CD4-positive, alpha-beta T cell treated with Interleukin-17A for 1 hour (primary cell): ENCODE results near the gene ADGRV1.
"Not testable (repeated sequence)": the region's sequence is repeated elsewhere in the genome, so short reads cannot be mapped to it uniquely, and the experiment has no call there.

Source experiments
- DNase-seq: peaks from one replicate; pipeline ENCODE4 v3.0.0-alpha.2; 2020

Gene ADGRV1

DNA sequence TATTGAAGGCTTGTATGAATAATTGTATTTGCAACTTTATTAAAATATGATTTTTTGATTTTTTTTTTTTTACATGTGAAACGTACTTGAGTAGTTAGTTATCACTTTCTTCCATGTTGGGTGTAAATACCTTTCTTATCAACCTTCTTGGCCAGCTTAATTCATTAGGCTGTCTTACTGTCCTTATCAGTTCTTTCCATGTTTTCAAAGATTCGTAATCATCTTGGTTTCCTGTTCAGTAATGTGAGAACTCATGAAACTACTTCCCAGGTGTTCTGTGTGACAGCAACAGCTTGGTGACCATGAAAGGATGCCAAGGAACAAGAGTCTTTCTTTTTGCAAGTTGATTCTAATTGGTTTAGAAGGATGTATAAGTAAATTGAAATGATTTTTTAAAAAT lies 100.0 kb downstream of the ADGRV1 start:
- no peak for DNase-seq

DNA sequence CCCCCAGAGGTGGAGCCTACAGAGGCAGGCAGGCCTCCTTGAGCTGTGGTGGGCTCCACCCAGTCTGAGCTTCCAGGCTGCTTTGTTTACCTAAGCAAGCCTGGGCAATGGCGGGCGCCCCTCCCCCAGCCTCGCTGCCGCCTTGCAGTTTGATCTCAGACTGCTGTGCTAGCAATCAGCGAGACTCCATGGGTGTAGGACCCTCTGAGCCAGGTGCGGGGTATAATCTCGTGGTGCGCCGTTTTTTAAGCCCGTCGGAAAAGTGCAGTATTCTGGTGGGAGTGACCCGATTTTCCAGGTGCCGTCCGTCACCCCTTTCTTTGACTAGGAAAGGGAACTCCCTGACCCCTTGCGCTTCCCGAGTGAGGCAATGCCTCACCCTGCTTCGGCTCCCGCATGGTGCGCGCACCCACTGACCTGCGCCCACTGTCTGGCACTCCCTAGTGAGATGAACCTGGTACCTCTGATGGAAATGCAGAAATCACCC lies 109.5 kb downstream of the ADGRV1 start:
- DNase-seq: not testable (repeated sequence)

DNA sequence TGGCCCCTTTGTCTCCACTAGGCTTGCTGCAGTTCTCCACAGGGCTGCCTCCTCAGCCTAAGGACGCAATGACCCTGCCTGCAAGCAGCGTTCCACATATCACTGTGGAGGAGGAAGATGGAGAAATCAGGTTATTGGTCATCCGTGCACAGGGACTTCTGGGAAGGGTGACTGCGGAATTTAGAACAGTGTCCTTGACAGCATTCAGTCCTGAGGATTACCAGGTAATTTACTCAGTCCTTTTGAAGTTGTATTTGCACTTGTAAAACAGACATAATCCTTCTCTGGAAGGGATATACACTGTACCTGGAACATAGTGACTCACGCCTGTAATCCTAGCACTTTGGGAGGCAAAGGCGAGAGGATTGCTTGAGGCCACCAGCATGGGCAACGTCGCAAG lies 116.6 kb downstream of the ADGRV1 start:
- no peak for DNase-seq

DNA sequence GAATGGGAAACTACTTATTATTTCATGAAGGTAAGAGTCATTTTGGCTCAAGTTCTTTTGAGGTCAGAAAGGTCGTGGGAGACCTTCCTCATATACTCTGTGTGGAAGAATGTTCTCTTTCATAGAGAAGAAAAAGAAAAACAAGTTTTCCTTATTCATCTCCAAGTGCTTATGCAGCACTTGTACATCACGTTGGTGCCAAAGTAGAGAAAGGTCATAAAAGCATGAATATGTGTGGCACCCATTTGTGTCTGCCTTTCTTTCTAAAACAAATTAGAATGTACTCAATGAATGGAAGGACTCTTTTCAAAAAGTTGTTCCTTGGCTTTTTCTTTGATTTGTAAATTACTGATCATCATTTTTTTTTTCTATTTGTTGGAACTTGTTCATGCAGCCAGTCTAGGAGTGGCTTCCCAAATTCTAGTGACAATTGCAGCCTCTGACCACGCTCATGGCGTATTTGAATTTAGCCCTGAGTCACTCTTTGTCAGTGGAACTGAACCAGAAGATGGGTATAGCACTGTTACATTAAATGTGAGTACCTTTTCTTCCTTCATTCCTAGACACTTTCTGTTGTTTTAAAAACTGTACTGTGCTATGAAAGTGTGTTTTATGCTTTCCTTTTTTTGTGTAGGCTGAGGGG lies 122.4 kb downstream of the ADGRV1 start:
- no peak for DNase-seq

DNA sequence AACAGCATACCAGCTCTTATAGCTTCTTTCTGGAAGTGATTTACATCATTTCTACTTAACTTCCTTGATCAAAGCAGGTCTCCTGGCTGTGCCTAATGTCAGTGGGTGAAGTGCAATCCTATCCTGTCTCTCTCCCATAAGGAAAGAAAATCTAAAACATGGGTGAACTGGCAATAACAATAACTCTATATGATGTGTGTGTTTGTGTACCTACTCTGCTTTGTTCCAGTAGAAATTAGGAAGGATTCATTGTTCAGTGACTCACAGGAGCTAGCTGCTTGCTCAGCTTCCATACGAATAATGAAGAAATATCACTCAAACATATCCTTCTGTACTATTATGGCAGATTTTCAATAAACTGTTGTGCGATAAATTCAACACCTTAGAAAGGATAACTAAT lies 123.7 kb downstream of the ADGRV1 start:
- DNase-seq: no peak

DNA sequence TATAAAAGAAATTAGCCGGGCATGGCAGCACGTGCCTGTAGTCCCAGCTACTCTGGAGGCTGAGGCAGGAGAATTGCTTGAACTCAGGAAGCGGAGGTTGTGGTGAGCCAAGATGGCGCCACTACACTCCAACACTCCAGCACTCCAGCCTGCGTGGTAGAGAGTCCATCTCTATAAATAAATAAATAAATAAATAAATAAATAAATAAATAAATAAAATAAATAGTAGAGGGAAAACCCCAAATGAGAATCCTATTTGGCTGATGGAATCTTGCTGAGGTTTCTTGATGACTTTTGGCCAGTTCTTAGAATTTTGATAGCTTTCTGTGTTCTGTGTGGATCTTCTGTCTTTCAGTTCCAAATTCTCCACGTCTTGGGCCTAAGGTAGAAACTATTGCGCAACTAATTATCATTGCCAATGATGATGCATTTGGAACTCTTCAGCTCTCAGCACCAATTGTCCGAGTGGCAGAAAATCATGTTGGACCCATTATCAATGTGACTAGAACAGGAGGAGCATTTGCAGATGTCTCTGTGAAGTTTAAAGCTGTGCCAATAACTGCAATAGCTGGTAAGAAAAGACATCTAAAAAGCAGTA lies 126.9 kb downstream of the ADGRV1 start:
- no peak for DNase-seq

DNA sequence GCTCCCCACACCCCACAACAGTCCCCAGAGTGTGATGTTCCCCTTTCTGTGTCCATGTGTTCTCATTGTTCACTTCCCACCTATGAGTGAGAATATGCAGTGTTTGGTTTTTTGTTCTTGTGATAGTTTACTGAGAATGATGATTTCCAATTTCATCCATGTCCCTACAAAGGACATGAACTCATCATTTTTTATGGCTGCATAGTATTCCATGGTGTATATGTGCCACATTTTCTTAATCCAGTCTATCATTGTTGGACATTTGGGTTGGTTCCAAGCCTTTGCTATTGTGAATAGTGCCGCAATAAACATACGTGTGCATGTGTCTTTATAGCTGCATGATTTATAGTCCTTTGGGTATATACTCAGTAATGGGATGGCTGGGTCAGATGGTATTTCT lies 127.8 kb downstream of the ADGRV1 start:
- not testable (repeated sequence) for DNase-seq

DNA sequence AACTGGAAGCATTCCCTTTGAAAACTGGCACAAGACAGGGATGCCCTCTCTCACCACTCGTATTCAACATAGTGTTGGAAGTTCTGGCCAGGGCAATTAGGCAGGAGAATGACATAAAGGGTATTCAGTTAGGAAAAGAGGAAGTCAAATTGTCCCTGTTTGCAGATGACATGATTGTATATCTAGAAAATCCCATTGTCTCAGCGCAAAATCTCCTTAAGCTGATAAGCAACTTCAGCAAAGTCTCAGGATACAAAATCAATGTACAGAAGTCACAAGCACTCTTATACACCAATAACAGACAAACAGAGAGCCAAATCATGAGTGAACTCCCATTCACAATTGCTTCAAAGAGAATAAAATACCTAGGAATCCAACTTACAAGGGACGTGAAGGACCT lies 128.9 kb downstream of the ADGRV1 start:
- DNase-seq: not testable (repeated sequence)

DNA sequence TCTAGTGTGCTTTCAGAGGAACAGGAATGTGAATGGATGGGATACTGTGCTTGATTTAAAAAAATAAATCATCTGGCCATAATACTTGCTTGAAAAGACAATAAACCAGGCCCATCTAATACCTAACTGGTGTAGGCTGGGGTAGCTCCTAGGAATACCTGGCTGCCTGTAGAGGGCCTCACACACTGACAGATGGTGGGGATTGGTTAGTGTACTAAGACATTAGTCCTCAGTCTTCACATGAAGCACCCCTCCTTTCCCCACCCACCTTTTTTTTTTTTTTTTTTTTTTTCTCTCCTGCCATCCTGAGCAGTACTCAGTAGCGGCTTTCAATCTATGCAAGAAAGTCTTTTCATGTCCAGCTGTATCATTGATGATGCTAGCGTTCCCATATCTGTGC lies 130.5 kb downstream of the ADGRV1 start:
- no peak for DNase-seq

DNA sequence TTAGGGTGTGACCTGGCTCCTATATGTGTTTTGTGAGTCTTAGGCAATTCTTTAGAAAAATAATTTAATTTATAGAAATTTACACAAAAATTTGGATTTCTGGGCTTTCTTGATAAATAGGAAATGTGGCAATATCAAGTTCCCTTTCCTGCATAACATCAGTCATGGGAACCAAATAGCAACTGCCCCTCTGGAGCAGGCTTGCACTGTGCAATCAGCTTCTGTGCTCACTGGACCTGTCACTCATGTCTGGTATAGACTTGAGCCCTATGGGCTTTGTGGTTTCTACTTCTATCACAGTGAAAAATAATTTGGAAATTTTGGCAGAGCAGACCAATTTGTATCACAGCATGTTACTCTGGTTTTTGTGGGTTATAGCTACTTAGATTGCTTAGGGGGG lies 131.7 kb downstream of the ADGRV1 start:
- DNase-seq: no peak

DNA sequence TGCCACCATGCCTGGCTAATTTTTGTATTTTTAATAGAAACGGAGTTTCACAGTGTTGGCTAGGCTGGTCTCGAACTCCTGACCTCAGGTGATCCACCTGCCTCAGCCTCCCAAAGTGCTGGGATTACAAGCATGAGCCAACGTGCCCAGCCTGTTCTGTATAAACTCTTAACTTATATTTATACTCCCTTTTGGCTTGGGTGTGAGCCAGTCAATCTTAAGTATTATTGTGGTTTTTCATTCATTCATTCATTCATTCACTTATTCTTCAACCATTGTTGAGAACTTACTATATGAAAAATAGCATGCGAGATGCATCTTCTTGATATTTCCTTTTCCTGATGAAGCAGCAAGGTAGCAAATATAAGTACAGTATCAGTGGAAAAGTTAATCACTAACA lies 132.9 kb downstream of the ADGRV1 start:
- no peak for DNase-seq

DNA sequence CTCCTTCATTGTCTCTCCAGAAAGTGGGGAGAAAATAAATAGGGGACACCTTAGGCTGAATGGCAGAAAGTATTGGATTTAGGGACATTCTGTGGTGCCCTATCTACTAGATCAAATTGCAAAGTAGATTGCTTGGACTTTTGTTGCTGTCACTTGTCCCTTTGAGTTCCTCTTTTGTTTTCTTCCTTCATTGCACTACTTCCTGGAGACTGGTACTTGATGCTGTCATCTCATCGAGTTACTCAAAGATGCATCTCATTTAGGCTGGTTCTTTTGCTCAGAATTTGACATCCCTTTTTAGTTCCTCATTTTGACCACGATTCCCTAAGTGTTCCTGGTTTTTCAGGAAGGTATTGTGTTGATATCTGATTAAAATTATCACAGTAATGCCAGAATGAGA lies 137.6 kb downstream of the ADGRV1 start:
- DNase-seq: no peak

DNA sequence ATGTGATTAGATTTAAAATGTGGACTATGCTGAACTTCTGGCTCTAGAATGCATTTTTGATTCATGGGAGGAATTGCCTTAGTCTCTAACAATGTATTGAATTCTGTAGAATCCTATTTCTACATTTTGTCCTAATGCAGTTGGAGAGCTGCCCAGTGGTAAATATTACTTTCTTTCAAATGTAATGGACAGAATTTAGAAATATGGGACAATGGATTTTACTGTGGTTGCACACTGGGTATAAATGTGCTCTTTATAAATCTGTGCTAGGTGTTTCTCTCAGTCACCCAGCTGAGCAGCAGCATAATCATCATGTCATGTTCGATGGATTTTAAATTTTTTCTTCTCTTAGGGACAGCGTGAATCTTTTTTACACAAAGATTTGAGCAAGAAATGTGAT lies 141.7 kb downstream of the ADGRV1 start:
- no peak for DNase-seq

DNA sequence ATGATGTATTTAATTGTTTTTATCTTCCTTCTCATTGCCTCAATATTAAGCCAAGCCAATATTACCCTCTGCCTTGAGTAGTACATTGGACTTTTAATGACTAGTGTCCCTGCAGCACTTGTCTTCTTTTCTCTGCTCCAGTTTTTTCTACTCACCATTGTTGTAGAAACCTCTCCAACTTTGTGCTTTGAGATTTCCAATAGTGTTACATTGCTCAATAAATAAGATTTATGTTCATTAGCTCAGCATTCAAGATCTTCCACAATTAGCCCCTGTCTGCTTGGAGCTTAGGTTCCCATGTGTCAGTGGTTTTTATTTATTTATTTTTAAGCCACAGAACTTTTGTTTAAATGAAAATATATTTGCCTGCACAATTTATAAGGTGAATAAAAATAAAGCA lies 145.3 kb downstream of the ADGRV1 start:
- no peak for DNase-seq

DNA sequence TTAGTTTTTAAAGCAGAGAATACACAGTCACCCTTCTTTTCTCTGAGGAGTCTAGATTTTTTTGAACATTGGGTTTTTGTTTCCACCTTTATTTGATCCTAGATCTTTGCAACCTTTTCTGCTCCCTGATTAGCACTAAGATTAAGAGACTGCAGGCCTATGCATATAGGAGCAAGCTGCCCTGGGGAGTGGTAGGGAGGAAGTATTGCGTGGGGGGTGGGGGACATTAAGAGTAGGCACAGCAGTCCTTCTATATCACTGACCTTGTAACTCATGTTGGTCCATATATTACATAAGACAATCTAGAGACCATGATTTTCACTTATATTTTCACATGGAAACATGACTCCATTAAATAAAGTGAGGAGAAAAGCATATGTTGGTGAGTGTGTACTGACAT lies 149.1 kb downstream of the ADGRV1 start:
- no peak for DNase-seq

DNA sequence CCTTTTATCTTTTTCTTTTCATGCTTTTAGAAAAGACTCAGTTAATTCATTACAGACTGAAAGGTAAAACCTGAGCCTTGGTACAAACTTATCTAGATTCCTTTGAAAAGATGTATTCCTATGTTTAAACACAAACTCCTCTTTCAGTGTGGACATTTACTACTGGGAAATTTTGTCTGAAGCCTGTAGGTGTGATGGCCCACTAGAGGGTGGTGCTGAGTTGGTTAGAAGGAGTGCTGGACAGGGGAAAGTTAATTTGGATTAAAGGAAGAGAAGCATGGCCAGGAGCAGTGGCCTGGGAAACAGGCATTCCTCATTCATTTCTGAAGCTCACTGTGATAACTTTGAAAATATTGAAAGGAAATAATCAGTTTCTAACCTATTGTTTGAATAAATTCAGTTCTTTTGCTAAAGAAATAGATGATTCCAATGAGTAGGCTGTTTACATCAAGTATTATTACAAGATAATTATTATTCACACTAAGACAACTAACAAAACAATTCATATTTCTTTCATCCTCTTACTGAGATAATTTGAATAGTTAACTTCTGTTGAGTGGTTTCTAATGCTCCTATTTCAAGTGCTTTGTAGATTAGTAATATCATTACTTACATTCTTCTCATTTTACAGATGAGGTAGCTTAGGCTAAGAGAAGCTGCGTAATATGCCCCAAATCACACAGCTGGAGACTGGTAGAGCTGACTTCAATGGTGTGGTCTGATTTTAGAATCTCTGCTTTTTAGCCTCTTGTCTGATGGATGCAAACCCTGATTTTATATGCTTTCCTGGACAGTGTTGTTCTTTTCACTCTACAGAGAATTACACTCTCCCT lies 150.9 kb downstream of the ADGRV1 start:
- no peak for DNase-seq

DNA sequence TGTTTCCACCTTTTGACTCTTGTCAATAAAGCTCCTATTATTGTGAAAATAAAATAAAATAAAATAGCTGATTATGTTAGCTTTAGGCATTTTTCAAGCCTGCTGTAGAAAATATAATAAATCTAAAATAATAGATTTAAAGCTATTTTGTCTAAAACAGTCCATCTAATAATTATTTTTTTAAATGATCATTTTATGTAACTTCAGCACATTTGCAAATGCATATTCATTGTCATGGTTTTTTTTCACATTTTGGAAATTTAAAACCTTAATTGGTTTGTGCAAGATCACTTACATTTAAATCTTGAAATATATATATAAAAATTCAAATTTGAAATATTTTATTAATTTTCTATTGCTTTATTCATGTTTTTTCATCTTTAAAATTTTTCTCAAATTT lies 159.8 kb downstream of the ADGRV1 start:
- DNase-seq: no peak

DNA sequence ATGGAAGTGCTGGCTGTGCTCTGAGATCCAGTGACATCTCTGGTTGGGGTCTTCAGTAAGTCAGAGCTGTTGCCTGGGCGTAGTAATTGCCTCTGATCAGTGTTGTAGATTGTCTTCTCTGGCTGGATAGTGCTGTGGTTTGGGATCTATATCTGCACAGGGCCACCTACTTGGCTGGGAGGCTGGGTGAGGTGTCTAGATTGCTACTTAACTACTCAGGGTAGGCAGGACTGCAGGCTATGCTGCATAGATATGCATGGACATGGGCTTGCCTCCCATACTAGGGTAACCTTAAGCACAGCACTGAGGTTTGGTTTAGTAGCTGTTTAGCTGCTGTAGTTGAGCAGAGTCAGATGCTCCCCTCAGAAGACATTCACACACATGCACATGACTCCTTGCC lies 181.0 kb downstream of the ADGRV1 start:
- no peak for DNase-seq

DNA sequence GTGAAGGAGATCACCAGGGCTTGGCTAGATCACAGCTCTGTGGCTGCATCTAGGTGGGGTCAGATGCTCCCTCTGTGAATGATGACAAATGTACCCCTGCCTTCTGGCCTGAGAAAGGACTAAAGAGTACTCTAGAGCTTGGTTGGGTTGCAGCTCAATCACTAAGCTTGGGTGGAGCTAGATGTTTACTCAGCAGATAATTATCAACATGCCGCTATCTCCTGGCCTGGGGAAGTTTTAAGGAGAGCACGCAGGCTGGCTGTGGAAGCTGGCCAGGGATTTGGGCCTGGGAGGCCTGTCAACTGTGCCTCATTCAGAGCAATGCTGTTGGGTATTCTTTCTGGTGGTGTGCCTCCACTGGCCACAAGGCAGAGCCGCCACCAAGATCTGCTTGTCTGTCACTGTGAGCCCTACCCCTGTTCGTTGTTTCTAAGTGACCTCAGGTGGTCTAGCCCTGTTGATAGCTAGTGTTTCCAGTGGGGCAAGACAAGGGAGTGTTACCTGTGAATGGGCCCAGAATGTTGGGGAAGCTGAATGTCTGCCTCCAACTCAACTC lies 181.7 kb downstream of the ADGRV1 start:
- no peak for DNase-seq

DNA sequence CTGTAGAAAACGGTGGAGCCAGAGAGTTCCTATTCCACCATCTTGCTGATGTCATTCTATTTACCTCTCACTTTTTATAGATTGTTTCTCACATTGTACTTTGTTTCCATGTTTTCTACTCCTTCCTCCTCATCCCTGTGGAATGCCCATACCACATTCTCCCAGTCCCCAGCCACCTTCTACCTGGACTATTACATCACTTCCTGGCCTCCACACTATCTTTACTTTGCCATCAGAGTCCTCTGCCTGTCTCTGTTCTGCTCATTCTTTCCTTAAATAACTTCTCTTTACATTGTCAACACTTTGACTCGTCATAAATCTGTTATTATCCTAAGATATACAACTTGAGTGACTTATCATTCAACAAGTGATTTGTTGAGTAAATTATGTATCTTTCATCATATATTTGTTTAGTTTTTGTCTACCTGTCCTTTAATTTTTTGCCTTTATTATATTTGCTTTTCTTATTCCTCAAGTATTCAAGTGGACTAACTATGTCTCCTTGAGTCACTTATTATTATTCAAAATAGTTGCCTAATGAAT lies 182.5 kb downstream of the ADGRV1 start:
- DNase-seq: no peak

DNA sequence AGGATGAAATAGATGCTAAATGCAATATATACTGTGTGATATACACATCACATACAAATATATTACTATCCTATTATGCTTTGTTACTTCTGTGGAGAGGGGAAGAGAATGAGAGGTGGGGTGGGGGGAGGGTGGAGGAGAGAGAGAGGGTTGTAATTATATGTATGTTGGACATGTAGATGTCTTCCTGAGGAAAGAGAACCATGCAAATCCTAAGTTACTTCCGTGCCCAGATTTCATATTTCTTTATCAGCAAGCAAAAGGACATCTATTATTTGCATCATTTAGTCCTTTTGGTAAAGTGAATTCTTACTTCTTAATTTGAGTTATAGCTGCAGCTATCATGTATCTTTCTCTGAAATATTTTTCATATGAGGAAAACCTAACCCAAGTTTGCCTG lies 187.5 kb downstream of the ADGRV1 start:
- DNase-seq: no peak

DNA sequence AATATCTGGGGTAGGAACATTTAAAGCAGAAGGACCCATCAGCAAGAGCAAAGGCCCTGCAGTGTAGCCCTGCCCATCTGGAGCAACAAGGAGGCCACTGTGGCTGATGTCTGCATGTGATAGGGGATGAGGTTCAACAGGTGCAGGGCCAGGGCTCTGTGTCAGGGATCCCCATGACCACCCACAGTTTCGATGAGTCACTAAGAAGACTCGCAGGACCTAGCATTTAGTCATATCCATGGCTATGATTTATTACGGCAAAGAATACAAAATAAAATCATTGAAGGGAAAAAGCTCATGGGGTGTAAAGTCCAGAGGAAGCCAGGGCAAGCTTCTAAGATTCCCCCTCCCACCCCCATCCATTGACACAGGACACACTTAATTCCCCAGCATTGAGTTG lies 188.6 kb downstream of the ADGRV1 start:
- DNase-seq: no peak

DNA sequence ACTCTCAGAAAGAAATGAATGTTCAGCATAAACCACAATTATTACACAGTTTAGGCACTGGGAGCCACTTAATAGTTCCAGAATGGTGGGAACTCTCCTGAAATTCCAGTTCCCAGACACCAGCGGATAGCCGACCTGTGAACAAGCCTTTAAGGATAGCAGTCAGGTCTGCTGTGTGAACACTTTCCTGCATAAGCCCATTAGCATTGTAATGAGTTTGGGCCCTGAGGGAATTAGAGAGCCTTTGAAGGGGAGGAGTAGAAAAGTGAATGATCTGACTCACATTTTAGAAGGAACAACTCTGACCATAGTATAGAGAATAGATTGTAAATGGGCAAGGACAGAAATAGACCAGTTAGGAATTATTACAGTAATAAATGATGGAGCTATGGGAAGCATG lies 189.1 kb downstream of the ADGRV1 start:
- DNase-seq: no peak

DNA sequence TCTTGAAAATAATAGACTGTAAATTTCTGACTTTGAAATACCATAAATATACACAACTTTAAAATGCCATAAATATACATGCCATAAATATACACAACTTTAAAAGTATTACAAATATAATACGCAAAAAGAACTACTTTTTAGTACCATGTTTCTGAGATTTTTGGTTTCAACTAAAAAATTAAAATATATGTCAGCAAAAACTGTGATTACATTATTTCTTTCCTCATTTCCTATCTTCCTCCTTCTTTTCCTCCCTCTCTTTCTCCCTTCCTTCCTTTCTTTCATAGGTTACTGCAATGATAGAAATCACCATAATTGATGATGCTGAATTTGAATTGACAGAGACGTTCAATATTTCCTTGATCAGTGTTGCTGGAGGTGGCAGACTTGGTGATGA lies 200.5 kb downstream of the ADGRV1 start:
- DNase-seq: no peak
